Immature natural killer cell (primary cell): ENCODE results near the gene SFRP4. TPM values are rescaled to one million over a fixed set of nuclear protein-coding genes. Genes with fewer than 3 reads are reported as not detected.
"Not testable (repeated sequence)": the region's sequence is repeated elsewhere in the genome, so short reads cannot be mapped to it uniquely, and the experiment has no call there.

Experiments
- DNase-seq, 3 donors: peaks; one replicate each; pipeline ENCODE4 v3.0.0; 2022; ENCODE audit warnings: mixed read lengths in 1 of 3
- H3K27ac Mint-ChIP-seq, 6 donors: one replicate each; pipeline ENCODE4 v1.8.0; 2020; ENCODE audit warnings: mixed read lengths in 6 of 6, mild to moderate bottlenecking in 5 of 6, inconsistent platforms in 4 of 6, moderate library complexity in 3 of 6
- H3K27me3 Mint-ChIP-seq, 3 donors: one replicate each; pipeline ENCODE4 v1.8.0; 2020 to 2021; ENCODE audit warnings: low read depth in 3 of 3, mild to moderate bottlenecking in 3 of 3, mixed read lengths in 3 of 3, moderate library complexity in 3 of 3, inconsistent platforms in 1 of 3
- H3K36me3 Mint-ChIP-seq, 3 donors: one replicate each; pipeline ENCODE4 v1.8.0; 2020; ENCODE audit warnings: mixed read lengths in 3 of 3, inconsistent platforms in 2 of 3, mild to moderate bottlenecking in 2 of 3
- H3K4me1 Mint-ChIP-seq, 2 donors: one replicate each; pipeline ENCODE4 v1.8.0; 2020; ENCODE audit warnings: inconsistent platforms in 2 of 2, mild to moderate bottlenecking in 2 of 2, mixed read lengths in 2 of 2, moderate library complexity in 1 of 2
- H3K4me3 Mint-ChIP-seq, 5 donors: one replicate each; pipeline ENCODE4 v1.8.0; 2020; ENCODE audit warnings: mild to moderate bottlenecking in 5 of 5, mixed read lengths in 5 of 5, inconsistent platforms in 3 of 5, moderate library complexity in 3 of 5
- H3K9me3 Mint-ChIP-seq, 6 donors: one replicate each; pipeline ENCODE4 v1.8.0; 2020; ENCODE audit warnings: mild to moderate bottlenecking in 6 of 6, mixed read lengths in 6 of 6, inconsistent platforms in 4 of 6, moderate library complexity in 3 of 6
- polyA plus RNA-seq, 3 donors: library from polyadenylated mRNA; unstranded; fragments of 300-500 nt; fragmentation: Illumina TruSeq; gene quantifications; one replicate each; pipeline ENCODE4 v1.2.3, GENCODE V29; 2021

SFRP4 gene
- not detected for polyA plus RNA-seq

DNA sequence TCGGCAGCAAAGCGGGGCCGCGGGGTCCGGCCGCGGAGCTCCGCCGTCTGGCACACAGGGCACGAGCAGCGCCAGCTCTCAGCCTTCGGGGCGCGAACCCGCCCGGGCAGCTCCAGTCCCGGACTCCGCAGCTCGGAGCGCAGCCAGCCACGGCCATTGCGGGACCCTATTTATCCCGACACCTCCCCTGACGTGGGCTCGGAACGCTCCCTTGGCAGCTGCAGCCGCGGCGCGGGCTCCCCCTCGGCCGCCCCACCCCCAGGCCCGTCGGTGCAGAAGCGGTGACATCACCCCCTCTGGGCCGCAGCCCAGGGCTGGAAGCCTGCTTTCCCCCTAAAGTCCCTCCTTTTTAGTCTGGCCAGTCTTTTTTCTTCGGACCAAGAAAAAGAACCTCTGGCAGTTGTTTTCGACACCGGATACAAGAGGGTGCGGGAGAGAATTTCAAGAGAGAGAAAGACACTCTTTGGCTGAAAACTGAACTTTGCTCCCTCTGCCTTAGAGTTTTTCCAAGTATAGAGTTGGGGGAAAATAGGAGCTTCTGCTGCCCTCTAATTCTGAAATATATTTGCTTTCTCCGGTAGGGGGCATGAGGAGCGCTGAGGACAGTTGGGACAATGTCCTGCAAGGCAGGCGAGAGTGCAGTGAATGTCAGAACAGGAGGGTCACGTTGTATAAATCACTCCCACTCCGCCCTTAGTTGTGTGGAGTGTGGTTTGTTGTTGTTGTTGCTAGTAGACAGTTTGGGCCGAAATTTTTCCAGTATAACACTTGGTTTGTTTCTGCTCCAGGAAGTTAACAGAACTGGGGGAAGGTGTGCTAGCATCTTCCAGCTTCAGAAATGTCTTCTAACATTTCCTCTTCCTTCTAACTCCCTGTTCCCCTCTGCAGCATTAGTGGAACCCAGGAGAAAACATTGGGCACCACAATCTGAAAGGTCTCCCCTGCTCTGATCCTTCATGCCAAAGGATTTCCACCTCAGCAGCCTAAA, at the start of gene SFRP4:
Gene SFRP4, minus strand, starts transcription at position 145 of the 988 bp plus-strand sequence. CDS start 280 bp downstream, outside the sequence.
- Mint-ChIP-seq H3K4me3 (peak within 1 kb of the TSS; percentile 38 to 72 (median 70)), H3K36me3 (no peaks in the 10 kb centered on the region), H3K4me1 (peaks cover 25 to 29% of the 10 kb centered on the region in 2 donors), H3K27me3 (peaks cover 2 to 36% (median 14%) of the 10 kb centered on the region in 3 donors), H3K9me3 (peaks cover 0 to 2% (median 0%) of the 10 kb centered on the region in 6 donors), H3K27ac (no peak within 1 kb of the TSS)
- peak; percentile 4 to 20 (median 18) for DNase-seq

GRCh38 chr7:37964196-37964595, 47.6 kb upstream of the SFRP4 start:
- no peak for DNase-seq
- Mint-ChIP-seq H3K9me3 (no peaks in the 10 kb centered on the region), H3K4me1 (no peaks in the 10 kb centered on the region), H3K4me3 (no peak overlapping the region), H3K36me3 (no peaks in the 10 kb centered on the region), H3K27ac (no peak overlapping the region), H3K27me3 (peaks cover 0 to 5% (median 3%) of the 10 kb centered on the region in 3 donors)

DNA sequence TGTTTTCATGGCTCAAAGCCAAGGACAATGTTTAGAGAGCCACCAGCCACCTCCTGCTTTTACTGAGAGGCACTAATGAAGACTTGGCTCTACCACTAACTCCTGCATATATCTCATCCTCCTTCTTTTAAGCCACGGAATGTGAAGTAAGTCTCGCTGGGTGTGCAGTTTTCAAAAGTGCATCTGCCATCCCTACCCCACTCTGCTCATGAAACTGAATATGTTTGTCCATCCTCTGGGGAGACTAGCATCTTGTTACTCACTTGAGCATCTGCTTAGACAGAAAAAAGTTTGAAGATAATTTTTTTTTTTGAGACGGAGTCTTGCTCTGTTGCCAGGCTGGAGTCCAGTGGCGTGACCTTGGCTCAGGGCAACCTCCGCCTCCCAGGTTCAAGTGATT, 44.6 kb upstream of the SFRP4 start:
- Mint-ChIP-seq H3K36me3 (no peaks in the 10 kb centered on the region), H3K9me3 (no peaks in the 10 kb centered on the region), H3K4me1 (no peaks in the 10 kb centered on the region), H3K27me3 (peaks cover 0 to 5% (median 3%) of the 10 kb centered on the region in 3 donors), H3K4me3 (no peak overlapping the region), H3K27ac (no peak overlapping the region)
- no peak for DNase-seq

DNA sequence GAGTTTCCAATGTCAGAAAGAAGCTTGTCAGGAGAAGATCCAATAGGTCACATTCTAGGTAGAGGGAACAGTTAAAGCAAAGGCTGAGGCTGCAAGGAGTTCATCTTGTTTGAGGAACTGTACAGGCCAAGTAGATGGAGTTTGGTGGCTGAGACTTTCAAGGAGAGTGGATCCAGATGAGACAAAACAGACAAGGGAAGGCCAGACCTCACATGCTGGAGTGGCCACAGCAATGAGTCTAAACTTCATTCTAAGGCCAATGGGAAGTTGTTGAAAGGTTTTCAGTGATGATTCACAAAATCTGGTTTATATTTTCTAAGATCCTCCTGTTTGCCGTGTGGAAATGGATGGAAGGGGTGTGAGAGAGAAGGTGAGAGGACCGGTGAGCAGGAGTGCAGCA, 43.9 kb upstream of the SFRP4 start:
- Mint-ChIP-seq H3K4me3 (no peak overlapping the region), H3K27me3 (peaks cover 0 to 5% (median 3%) of the 10 kb centered on the region in 3 donors)

GRCh38 chr7:37957221-37957970, 40.8 kb upstream of the SFRP4 start:
- no peak overlapping the region for H3K27ac Mint-ChIP-seq
- peaks cover 0 to 5% (median 2%) of the 10 kb centered on the region in 3 donors for H3K27me3 Mint-ChIP-seq
- H3K4me3 Mint-ChIP-seq: no peak overlapping the region
- DNase-seq: no peak
- peaks cover 3 to 7% of the 10 kb centered on the region in 2 donors for H3K4me1 Mint-ChIP-seq
- H3K9me3 Mint-ChIP-seq: no peaks in the 10 kb centered on the region
- no peaks in the 10 kb centered on the region for H3K36me3 Mint-ChIP-seq

More for the DNA sequence above, 43.9 kb upstream of the SFRP4 start:
- Mint-ChIP-seq H3K4me1 (no peaks in the 10 kb centered on the region), H3K27ac (no peak overlapping the region), H3K36me3 (no peaks in the 10 kb centered on the region), H3K9me3 (no peaks in the 10 kb centered on the region)
- DNase-seq: no peak

- Mint-ChIP-seq H3K36me3 (no peaks in the 10 kb centered on the region), H3K4me1 (peaks cover 10 to 13% of the 10 kb centered on the region in 2 donors), H3K9me3 (no peaks in the 10 kb centered on the region), H3K4me3 (no peak overlapping the region), H3K27me3 (peaks cover 0 to 5% (median 2%) of the 10 kb centered on the region in 3 donors), H3K27ac (no peak overlapping the region)
- no peak for DNase-seq
Measured at GRCh38 chr7:37956791-37957190, 40.2 kb upstream of the SFRP4 start.

DNA sequence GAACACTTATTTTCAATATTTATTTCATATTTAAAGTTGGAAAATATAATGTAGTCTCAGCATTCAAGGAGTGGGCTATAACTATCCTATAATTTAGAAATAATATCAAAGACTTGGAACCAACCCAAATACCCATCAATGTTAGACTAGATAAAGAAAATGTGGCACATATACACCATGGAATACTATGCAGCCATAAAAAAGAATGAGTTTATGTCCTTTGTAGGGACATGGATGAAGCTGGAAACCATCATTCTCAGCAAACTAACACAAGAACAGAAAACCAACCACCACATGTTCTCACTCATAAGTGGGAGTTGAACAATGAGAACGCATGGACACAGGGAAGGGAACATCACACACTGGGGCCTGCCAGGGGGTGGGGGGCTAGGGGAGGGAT, 37.6 kb upstream of the SFRP4 start:
- H3K9me3 Mint-ChIP-seq, DNase-seq, H3K4me3 Mint-ChIP-seq, H3K27me3 Mint-ChIP-seq, H3K27ac Mint-ChIP-seq, H3K36me3 Mint-ChIP-seq: not testable (repeated sequence)
- H3K4me1 Mint-ChIP-seq: peaks cover 10 to 18% of the 10 kb centered on the region in 2 donors

DNA sequence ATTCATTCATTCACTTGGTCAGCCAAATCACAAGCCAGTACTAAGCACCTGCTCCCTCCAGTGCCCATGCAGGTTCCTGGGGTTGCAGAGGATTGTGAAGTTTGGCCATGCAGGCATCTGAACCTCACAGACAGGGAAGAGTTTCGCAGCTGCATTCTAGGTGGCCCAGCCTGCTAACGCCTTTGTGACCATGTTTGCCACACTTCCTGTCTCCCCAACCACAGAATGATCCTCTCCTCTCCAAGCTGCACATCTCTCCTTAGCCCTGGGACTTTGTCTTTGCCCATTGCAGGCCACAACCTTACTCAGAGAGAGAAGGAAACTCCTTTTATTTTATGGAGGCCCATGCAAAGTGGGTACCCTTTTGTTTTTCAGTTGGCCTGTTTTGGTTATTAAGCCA, 35.6 kb upstream of the SFRP4 start:
- H3K27ac Mint-ChIP-seq: no peak overlapping the region
- H3K4me1 Mint-ChIP-seq: peaks cover 10 to 18% of the 10 kb centered on the region in 2 donors
- no peak for DNase-seq
- no peaks in the 10 kb centered on the region for H3K27me3 Mint-ChIP-seq
- no peaks in the 10 kb centered on the region for H3K9me3 Mint-ChIP-seq
- H3K4me3 Mint-ChIP-seq: no peak overlapping the region
- H3K36me3 Mint-ChIP-seq: peaks cover 0 to 4% (median 0%) of the 10 kb centered on the region in 3 donors

GRCh38 chr7:37947941-37948210, 31.3 kb upstream of the SFRP4 start:
- Mint-ChIP-seq H3K9me3 (no peaks in the 10 kb centered on the region), H3K27me3 (peaks cover 0 to 2% (median 0%) of the 10 kb centered on the region in 3 donors), H3K27ac (no peak overlapping the region), H3K4me1 (peaks cover 10 to 17% of the 10 kb centered on the region in 2 donors), H3K4me3 (no peak overlapping the region), H3K36me3 (peaks cover 0 to 4% (median 0%) of the 10 kb centered on the region in 3 donors)
- no peak for DNase-seq

DNA sequence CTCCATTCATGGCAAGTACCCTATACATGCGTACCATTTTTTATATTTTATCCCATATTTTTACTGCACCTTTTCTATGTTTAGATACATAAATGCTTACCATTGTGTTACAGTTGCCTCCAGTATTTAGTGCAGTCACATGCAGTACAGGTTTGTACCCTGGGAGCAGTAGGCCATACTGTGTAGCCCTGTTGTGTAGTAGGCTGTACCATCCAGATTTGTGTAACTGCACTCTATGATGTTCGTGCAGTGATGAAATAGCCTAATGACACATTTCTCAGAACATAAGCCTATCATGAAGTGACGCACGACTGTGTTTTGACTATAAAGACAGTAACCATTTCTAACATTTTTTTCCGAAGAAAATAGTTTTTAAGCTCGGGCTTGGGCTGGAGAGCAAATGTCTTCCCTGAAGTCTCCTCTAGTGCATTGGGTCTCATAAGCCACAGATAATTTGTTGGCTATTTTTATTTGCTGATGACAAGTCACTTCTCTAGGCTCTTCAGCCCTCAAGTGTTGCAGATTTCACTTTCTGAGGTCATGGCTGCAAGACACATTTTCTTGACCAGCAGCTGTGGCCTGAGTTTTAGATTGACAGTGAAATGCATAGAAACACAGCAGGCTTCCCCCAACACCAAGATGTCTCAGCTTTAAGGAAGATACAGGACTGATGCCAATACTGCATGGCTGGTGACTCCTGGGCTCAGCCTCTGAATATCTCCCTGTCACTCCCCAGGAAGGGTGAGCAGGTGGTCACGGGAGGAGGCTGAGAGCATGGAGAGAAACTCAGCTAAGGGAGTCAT, 30.7 kb upstream of the SFRP4 start:
- Mint-ChIP-seq H3K36me3 (peaks cover 0 to 4% (median 0%) of the 10 kb centered on the region in 3 donors), H3K27ac (no peak overlapping the region), H3K4me3 (no peak overlapping the region), H3K4me1 (peaks cover 6 to 11% of the 10 kb centered on the region in 2 donors), H3K9me3 (no peaks in the 10 kb centered on the region), H3K27me3 (peaks cover 0 to 2% (median 0%) of the 10 kb centered on the region in 3 donors)
- no peak for DNase-seq

DNA sequence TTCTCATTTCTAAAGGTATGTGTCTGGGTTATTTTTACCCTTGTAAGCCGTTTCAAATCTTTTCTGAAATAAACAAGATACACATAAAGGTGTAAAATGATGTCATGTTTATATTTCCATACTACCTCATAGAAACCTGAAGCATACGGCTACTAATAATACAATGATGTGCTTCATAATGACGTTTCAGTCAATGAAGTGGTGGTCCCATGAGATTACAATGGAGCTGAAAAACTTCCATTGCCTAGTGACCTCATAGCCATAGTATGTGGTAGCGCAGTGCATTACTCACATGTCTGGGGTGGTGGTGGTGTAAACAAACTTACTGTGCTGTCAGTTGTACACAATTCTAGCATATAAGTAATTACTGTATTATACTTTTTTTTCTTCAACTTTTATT, 28.7 kb upstream of the SFRP4 start:
- DNase-seq: no peak
- H3K27ac Mint-ChIP-seq: no peak overlapping the region
- H3K9me3 Mint-ChIP-seq: no peaks in the 10 kb centered on the region
- H3K4me1 Mint-ChIP-seq: no peaks in the 10 kb centered on the region
- no peak overlapping the region for H3K4me3 Mint-ChIP-seq
- peaks cover 0 to 2% (median 0%) of the 10 kb centered on the region in 3 donors for H3K27me3 Mint-ChIP-seq
- peaks cover 0 to 2% (median 0%) of the 10 kb centered on the region in 3 donors for H3K36me3 Mint-ChIP-seq

GRCh38 chr7:37944737-37945054, 28.1 kb upstream of the SFRP4 start:
- H3K27ac Mint-ChIP-seq: no peak overlapping the region
- H3K36me3 Mint-ChIP-seq: no peaks in the 10 kb centered on the region
- peaks cover 0 to 2% (median 0%) of the 10 kb centered on the region in 3 donors for H3K27me3 Mint-ChIP-seq
- H3K4me1 Mint-ChIP-seq: no peaks in the 10 kb centered on the region
- H3K9me3 Mint-ChIP-seq: no peaks in the 10 kb centered on the region
- no peak overlapping the region for H3K4me3 Mint-ChIP-seq
- no peak for DNase-seq

GRCh38 chr7:37943905-37944736, 27.5 kb upstream of the SFRP4 start:
- H3K4me3 Mint-ChIP-seq: no peak overlapping the region
- no peaks in the 10 kb centered on the region for H3K9me3 Mint-ChIP-seq
- peaks cover 0 to 2% (median 0%) of the 10 kb centered on the region in 3 donors for H3K27me3 Mint-ChIP-seq
- H3K27ac Mint-ChIP-seq: no peak overlapping the region
- no peak for DNase-seq
- H3K4me1 Mint-ChIP-seq: no peaks in the 10 kb centered on the region
- H3K36me3 Mint-ChIP-seq: no peaks in the 10 kb centered on the region
